DMS153 (cell line): Measurements from ENCODE around the gene DISC1.
"Not testable (repeated sequence)": the region's sequence is repeated elsewhere in the genome, so short reads cannot be mapped to it uniquely, and the experiment has no call there.

ENCODE experiments used
- DNase-seq: peaks from one replicate; lab custom pipeline; 2025; lab: John Stamatoyannopoulos, UW

The DISC1 gene

DNA sequence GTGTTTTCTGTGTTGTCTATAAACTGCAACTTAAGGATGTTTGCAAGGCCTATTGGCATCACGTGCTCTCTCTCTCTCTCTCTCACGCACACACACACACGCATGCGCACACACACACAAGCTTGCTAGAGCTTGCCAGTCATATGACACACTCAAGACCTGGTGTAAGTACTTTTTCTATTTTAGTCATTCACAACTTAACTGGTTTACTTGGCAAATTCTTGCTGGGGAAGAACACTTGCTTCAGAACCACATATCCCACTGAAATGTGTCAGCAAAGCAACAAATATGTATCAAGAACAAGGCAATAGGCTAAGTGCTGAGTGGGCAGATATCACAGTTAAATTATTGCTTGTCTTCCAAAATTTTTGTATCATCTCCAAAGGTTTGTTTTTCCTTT is 107.8 kb downstream of the DISC1 start:
- DNase-seq, result no peak

GRCh38 chr1:231735411-231735810 is 108.8 kb downstream of the DISC1 start:
- no peak for DNase-seq

DNA sequence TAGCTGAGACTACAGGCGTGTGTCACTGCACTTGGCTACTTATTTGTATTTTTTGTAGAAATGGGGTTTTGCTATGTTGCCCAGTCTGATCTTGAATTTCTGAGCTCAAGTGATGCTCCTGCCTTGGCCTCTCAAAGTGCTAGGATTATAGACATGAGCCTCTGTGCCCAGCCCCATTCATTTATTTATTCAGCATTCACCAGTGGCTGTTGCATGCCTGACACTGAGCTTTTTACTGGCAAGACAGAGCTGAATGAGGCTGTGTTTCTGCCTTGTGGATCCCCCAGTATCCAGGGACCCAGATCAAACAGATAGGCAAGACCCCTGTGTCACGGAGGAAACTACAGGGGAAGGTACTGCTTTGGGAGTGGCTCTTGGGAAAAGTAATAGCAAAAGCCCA is 109.4 kb downstream of the DISC1 start:
- no peak for DNase-seq

GRCh38 chr1:231736464-231736863 is 109.9 kb downstream of the DISC1 start:
- no peak for DNase-seq

- no peak for DNase-seq
Measured at GRCh38 chr1:231738554-231738953, 112.0 kb downstream of the DISC1 start.

GRCh38 chr1:231743966-231744365 is 117.4 kb downstream of the DISC1 start:
- DNase-seq, result no peak

GRCh38 chr1:231748760-231749415 is 122.3 kb downstream of the DISC1 start:
- DNase-seq, result peak; percentile 36

- DNase-seq, result no peak
Measured at GRCh38 chr1:231750296-231750695, 123.7 kb downstream of the DISC1 start.

DNA sequence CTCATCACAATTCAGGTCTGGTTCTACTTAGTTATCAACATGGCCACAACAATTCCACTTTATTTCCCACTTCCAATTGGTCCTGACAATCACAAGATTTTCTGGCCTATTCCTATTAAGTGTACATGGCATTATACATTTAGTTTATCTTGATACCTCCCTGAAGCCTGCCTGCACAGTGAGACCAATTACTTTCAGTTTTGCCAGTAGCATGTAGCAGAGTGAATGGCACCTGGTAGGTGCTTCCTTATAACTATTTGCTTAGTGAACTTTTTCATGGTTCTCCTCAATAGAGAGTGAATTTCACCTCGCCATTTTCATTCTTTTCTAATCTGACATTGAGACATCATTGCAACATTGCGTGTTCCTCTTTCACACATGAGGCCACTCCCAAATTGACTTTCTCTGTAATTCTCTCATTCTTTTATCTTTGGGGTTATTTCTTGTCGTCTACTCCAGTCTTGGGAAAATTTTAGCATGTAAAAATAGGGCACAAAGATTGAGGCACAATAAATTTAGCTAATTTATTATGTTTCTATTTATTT is 124.3 kb downstream of the DISC1 start:
- no peak for DNase-seq

- no peak for DNase-seq
Measured at GRCh38 chr1:231751415-231751814, 124.8 kb downstream of the DISC1 start.

DNA sequence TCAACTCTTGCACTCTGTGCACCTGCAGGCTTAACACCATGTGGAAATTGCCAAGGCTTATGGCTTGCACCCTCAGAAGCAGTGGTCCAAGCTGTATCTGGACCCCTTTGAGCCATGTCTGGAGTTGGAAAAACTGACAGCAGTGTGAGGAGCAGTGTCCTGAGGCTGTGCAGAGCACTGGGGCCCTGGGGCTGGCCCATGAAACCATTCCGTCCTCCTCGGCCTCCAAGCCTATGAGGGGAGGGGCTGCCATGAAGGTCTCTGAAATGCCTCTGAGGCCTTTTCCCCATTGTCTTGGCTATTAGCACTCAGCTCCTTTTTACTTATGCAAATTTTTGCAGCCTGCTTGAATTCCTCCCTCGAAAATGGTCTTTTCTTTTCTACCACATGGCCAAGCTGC is 126.7 kb downstream of the DISC1 start:
- DNase-seq, result no peak

- DNase-seq, result peak; percentile 38
Measured at GRCh38 chr1:231757101-231757404, 130.5 kb downstream of the DISC1 start.

DNA sequence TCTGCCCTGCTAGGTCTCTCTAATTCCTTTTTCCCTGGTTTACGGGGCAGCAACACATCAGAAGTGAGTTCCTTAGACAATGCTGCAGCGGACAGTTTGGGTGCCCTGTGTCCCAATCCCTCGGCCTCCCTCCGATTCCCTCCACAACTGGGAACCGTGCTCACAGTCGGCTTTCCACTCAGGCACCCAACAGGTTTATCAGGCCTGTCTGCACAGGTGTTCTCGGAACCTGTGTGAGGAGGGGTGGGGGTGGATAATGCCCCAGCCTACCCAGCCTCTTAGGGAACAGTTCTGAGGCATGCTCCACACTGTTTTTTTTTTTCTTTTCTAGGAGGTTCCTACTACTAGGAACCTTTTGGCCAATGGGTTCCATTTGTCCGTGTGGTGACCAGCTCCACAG is 131.2 kb downstream of the DISC1 start:
- no peak for DNase-seq

DNA sequence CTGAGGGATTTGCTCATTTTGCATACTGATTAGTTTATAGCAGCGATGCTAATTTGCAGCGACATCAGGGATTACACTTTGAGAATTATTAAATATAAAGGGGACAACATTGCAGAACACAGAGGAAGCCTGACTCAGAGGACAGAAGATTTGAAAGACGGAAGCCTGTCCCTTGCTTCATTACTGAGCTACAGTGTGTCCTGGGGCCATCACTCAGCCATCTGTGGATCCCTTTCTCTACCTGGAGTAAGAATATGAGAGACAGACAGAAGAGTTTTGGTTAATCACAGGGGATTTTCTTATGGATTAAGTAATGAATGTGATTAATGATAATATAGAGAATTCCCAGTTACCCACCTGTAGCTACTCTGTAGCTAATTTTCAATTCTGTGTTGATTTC is 134.7 kb downstream of the DISC1 start:
- DNase-seq, result no peak

DNA sequence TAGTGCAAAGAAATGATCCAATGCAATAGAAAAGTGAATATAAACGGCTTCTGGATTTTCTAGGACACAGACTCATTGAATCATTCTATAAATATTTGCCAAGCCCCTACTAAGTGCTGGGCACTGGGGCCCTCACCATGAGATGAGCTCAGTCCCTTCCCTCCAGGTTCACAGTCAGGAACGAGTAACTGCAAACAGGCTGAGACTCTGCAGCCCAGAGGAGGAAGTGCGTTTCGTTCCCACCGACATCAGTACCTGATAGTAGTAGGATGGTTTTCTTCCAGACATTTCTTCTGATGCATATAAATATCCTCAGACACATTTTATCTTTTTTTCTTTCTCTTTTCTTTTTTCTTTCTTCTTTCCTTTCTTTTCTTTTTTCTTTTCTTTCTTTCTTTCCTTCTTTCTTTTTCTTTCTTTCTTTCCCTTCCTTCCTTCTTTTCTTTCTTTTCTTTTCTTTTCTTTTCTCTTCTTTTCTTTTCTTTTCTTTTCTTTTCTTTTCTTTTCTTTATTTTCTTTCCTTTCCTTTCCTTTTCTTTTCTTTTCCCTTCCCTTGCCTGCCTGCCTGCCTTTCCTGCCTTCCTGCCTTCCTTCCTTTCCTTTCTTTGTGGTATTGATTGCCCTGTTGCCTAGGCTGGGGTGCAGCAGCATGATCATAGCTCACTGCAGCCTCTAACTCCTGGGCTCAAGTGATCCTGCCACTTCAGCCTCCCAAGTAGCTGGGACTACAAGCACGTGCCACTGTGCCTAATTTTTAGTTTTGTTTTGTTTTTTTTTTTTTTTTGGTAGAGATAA is 135.4 kb downstream of the DISC1 start:
- no peak for DNase-seq

DNA sequence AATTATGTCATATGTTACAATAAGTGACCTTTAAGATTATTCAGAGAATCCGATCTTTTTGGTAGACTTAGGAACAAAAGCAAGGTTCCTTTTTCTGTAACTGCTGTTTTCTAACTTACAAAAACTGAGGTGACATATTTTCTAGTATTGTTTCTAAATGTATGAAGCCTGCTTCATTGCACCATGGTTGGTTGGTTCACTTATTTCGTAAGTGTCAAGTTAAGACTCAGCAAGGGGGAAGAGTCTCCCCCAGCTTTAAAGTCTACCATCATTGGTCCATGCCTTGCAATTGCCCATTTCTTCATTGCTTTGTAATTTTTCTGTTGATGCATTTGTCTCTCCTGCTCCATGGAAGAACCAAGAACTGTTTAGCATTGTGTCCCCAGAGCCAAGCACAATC is 136.9 kb downstream of the DISC1 start:
- DNase-seq, result no peak

DNA sequence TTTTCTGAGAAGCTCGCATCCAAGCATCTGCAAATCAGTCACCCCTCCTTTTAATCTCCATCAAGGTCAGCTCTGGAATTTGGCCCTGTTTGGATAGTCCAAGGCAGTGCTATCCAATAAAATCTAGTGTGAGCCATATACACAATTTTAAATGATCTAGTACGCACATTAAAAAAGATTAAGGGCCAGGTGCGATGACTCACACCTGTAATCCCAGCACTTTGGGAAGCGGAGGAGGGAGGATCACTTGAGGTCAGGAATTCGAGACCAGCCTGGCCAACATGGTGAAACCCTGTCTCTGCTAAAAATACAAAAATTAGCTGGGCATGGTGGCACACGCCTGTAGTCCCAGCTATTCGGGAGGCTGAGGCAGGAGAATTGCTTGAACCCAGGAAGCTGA is 139.2 kb downstream of the DISC1 start:
- DNase-seq, result not testable (repeated sequence)

- no peak for DNase-seq
Measured at GRCh38 chr1:231767471-231767870, 140.9 kb downstream of the DISC1 start.

GRCh38 chr1:231768416-231768815 is 141.8 kb downstream of the DISC1 start:
- no peak for DNase-seq

DNA sequence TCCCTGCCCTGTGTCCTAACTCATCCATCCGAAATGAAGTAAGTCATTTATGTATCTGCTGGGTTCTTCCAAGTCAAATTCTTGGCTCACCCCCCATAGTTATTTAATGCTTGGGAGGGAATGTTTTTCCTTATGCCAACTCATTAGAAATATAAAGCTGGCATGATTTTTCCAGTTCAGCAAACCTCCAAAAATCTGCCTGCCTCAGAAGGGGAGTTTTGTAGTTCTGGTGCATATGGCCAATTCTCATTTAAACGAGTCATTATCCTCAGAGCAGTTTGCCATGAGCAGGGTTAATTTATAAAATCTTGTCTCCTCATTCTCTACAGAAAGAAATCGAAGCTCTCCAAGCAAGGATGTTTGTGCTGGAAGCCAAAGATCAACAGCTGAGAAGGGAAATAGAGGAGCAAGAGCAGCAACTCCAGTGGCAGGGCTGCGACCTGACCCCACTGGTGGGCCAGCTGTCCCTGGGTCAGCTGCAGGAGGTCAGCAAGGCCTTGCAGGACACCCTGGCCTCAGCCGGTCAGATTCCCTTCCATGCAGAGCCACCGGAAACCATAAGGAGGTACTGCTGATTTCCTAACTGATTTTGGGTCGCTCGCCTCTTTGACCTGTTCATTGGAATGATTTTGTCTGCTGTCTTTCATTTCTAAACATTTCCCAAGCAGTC is 144.1 kb downstream of the DISC1 start:
- no peak for DNase-seq

DNA sequence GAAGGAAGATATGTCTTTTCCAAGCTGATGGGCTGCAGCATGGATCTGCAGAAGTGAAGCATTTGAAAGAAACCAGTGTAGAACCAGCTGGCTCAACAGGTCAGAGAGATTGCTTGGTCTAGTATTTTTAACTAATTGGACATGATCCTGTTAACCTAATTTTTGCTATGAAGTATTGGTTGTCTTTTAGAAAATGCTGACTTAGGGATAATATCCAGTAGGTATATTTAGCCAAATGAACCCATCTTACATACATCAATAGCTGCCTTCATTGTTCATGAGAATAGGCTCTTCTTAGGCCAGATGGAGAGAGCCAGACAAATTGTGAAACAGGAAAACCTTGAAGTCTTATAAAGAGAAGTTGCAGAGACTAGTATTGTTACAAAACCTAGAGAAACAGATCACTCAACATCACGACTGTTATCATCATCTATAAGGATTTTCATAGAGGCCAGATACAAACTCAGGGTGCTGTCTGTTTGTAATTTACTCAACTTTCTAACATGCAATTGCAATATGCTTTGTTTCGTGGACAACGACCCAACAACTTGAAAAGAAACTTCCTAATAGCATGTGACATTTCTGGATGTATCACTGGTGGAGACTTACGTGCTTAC is 148.2 kb downstream of the DISC1 start:
- DNase-seq, result no peak

DNA sequence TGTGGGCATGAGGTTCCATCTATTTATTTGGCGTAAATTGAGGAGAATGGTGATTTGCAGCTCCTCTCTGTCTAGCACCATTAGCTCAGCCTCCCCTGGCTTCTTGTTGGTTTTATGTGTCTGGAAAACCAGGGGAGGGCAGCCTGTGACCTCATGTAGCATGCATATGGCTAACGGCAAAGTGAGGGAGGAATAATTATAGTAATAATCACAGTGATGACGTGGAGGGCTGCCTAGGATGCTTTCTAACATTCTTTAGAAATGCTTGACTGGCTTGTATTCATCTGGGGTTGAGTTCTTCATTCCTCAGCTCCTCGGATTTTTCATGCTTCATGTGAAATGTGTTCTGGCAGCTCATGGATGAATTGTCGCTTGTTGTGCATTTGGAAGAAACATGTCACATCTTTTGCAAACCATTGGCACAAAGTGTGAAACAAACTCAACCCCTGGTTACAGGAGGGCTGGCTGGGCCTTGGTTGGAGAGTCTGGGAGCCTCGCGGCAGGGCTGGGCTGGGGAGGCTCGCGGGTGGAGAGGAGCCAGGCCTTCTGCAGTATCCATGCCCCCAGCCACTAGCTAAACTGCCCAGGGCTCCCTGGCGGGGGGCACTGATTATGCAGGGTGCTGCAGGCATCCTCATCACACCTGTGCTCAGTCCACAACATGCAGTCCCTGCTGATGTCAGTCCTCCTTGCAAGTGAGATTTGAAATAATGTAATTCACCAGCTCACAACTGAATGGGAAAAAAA is 149.6 kb downstream of the DISC1 start:
- DNase-seq, result no peak
